SH-SY5Y (cell line): ENCODE data around the gene TRIM43B.

Experiments used
- GATA2 ChIP-seq: IDR thresholded peaks from 2 replicates; pipeline ENCODE4 v1.6.1; 2011; ENCODE audit warnings: mild to moderate bottlenecking, low read depth, low read length
- GATA3 ChIP-seq: IDR thresholded peaks from 2 replicates; pipeline ENCODE4 v1.6.1; 2011; ENCODE audit warnings: low read depth, mild to moderate bottlenecking, low read length, moderate library complexity

GRCh38 chr2:95505222-95505621, 20.7 kb upstream of the TRIM43B start:
- TF ChIP-seq GATA3 = no peak
- no peak for TF ChIP-seq GATA2
